Ovary (tissue), 3 donors: ENCODE data around the gene IFT52.

Experiments used
- POLR2A ChIP-seq: fragments of 450-650 bp; IDR thresholded peaks from one replicate; pipeline ENCODE4 v1.6.1; 2017; ENCODE audit warnings: antibody characterized with exemption, mild to moderate bottlenecking, moderate library complexity
- TF ChIP-seq, protein P1 (sequence below), 3 donors: fragments of 450-650 bp in 2 of 3; fragments of 200-600 bp in 1 of 3; IDR thresholded peaks; one replicate each; pipeline versions ENCODE4 v1.5.1 to v1.8.0; 2016 to 2022; ENCODE audit warnings: antibody characterized with exemption in 3 of 3, mild to moderate bottlenecking in 1 of 3
- donor health status: DM: no; HTN: no; CAD: no.

DNA sequence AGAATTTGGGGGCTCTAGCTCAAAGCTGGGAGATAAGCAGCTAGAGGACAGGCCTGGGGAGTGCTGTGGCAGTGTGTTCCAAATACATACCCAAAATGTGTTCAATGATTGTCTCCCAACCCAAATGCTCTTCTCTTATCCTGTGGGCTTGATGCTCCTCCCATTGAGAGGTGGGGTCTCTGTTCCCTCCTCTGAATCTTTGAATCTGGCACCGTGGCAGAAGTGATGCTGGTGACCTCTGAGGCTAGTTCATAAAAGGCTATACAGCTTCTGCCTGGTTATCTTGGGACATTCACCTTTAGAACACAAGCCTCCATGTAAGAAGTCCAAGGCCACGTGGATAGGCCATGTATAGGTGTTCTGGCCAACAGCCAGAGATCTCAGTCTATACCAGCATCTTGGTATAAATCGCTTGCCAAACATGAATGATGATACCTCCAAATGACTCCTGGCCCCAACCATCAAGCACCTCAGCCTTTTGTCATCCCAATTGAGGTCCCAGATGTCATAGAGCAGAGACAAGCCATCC lies 60.3 kb downstream of the IFT52 start:
- TF ChIP-seq, protein P1, sequence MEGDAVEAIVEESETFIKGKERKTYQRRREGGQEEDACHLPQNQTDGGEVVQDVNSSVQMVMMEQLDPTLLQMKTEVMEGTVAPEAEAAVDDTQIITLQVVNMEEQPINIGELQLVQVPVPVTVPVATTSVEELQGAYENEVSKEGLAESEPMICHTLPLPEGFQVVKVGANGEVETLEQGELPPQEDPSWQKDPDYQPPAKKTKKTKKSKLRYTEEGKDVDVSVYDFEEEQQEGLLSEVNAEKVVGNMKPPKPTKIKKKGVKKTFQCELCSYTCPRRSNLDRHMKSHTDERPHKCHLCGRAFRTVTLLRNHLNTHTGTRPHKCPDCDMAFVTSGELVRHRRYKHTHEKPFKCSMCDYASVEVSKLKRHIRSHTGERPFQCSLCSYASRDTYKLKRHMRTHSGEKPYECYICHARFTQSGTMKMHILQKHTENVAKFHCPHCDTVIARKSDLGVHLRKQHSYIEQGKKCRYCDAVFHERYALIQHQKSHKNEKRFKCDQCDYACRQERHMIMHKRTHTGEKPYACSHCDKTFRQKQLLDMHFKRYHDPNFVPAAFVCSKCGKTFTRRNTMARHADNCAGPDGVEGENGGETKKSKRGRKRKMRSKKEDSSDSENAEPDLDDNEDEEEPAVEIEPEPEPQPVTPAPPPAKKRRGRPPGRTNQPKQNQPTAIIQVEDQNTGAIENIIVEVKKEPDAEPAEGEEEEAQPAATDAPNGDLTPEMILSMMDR (IDR thresholded peaks at IDR 0.05) = no peak
- no peak for TF ChIP-seq POLR2A
